K562 (cell line): ENCODE data around the gene EPHB4. TPM values are rescaled to one million over a fixed set of nuclear protein-coding genes. Genes with fewer than 3 reads are reported as not detected.

ENCODE experiments used
- ATAC-seq: fragments of 200-7000 bp; cut with Tn5 transposase; 3 replicates; pipeline ENCODE4 v1.9.1; 2020; ENCODE audit warnings: moderate library complexity
- BruUV-seq: library from RNA; stranded (reverse); fragments of 400-500 nt; replicated peaks from 2 replicates; lab custom pipeline; 2021; lab: Mats Ljungman, UMichigan
- CTCF ChIA-PET: fragments of 300-600 bp; formaldehyde crosslinking; extraction: SDS; loops from one replicate; lab custom pipeline; 2021; ENCODE audit warnings: low intra/inter-chr PET ratio; lab: Yijun Ruan, JAX
- POLR2A ChIA-PET: fragments of 300-600, 350-650 bp; sonication (Branson Sonifier 250); formaldehyde crosslinking; extraction: SDS; loops from one replicate; lab custom pipeline; 2021; ENCODE audit warnings: antibody characterized with exemption, inconsistent platforms; lab: Yijun Ruan, JAX
- DNase-seq, 4 experiments: peaks; one replicate each; pipeline versions ENCODE4 v3.0.0 to v3.0.0-alpha.2; 2011 to 2018; ENCODE audit warnings: low spot score in 3 of 4, mixed read lengths in 3 of 4; ENCODE audit errors: extremely low read depth in 1 of 4
- FAIRE-seq: peaks from 2 replicates; lab custom pipeline; 2011; peaks lifted over from hg19 to GRCh38; lab: Jason Lieb, UNC
- H2AFZ ChIP-seq: 2 replicates; pipeline ENCODE4 v1.6.0; 2011; ENCODE audit warnings: low read depth, low read length, control low read depth, inconsistent platforms
- H3K27ac ChIP-seq: fragments of 200-600 bp; 3 replicates; pipeline ENCODE4 v1.8.0; 2011; ENCODE audit warnings: low read depth, mild to moderate bottlenecking, control low read depth, inconsistent platforms, low read length, moderate library complexity, mixed read lengths; ENCODE audit errors: extremely low read depth
- H3K27me3 ChIP-seq, 2 experiments: fragments of 300-600 bp in 1 of 2; 2 replicates in 1 of 2; 3 replicates in 1 of 2; pipeline versions ENCODE4 v1.6.0 to v1.8.0; 2011; ENCODE audit warnings: inconsistent platforms in 2 of 2, low read length in 2 of 2, mild to moderate bottlenecking in 1 of 2, mixed read lengths in 1 of 2, moderate library complexity in 1 of 2; ENCODE audit not compliant: control insufficient read depth in 2 of 2, insufficient read depth in 2 of 2
- H3K36me3 ChIP-seq: fragments of 300-600 bp; 3 replicates; pipeline ENCODE4 v1.8.0; 2011; ENCODE audit warnings: mild to moderate bottlenecking, low read length, inconsistent platforms; ENCODE audit not compliant: control insufficient read depth, insufficient read depth
- H3K4me1 ChIP-seq, 2 experiments: fragments of 200-600 bp in 1 of 2; replicated peaks in 1 of 2; 2 replicates in 1 of 2; 3 replicates in 1 of 2; pipeline versions ENCODE4 v1.5.1 to v1.8.0; 2011; ENCODE audit warnings: inconsistent platforms in 2 of 2, low read length in 2 of 2, mild to moderate bottlenecking in 1 of 2, mixed read lengths in 1 of 2, moderate library complexity in 1 of 2; ENCODE audit not compliant: control insufficient read depth in 2 of 2, insufficient read depth in 2 of 2
- H3K4me2 ChIP-seq: 2 replicates; pipeline ENCODE4 v1.6.1; 2011; ENCODE audit warnings: low read length, control low read depth, inconsistent platforms, mixed read lengths; ENCODE audit not compliant: insufficient read depth
- H3K4me3 ChIP-seq: fragments of 200-600 bp; sonication (generic), shearing (Covaris generic); 2 replicates; pipeline ENCODE4 v1.5.1; 2016; ENCODE audit warnings: control low read depth, inconsistent platforms
- H3K79me2 ChIP-seq: fragments of 200-600 bp; 3 replicates; pipeline ENCODE4 v1.8.0; 2011; ENCODE audit warnings: low read length, inconsistent platforms; ENCODE audit not compliant: control insufficient read depth, insufficient read depth
- H3K9ac ChIP-seq, 2 experiments: 2 replicates each; pipeline versions ENCODE4 v1.6.0 to v1.6.1; 2011; ENCODE audit warnings: low read depth in 2 of 2, low read length in 2 of 2, control low read depth in 1 of 2, inconsistent platforms in 1 of 2, mild to moderate bottlenecking in 1 of 2, mixed read lengths in 1 of 2; ENCODE audit not compliant: insufficient read depth in 1 of 2
- H3K9me1 ChIP-seq: one replicate; pipeline ENCODE4 v1.6.0; 2011; ENCODE audit warnings: inconsistent platforms, mild to moderate bottlenecking, low read length, moderate library complexity; ENCODE audit not compliant: control insufficient read depth, insufficient read depth
- H3K9me3 ChIP-seq: replicated peaks from 2 replicates; pipeline ENCODE4 v1.5.1; 2011; ENCODE audit warnings: low read depth, low read length, inconsistent platforms; ENCODE audit not compliant: control insufficient read depth, insufficient read depth
- H4K20me1 ChIP-seq: replicated peaks from 2 replicates; pipeline ENCODE4 v1.6.1; 2011; ENCODE audit warnings: low read length, inconsistent platforms, mixed read lengths; ENCODE audit not compliant: control insufficient read depth, insufficient read depth
- CBFB ChIP-seq: sonication (generic); formaldehyde crosslinking; IDR thresholded peaks from 2 replicates; pipeline ENCODE4 v1.4.0; 2020; ENCODE audit warnings: mild to moderate bottlenecking, missing genetic modification reagents
- CTBP1 ChIP-seq: fragments of 450-650 bp; IDR thresholded peaks from 2 replicates; pipeline ENCODE4 v1.6.1; 2016; ENCODE audit warnings: borderline replicate concordance
- FOXJ2 ChIP-seq: fragments of 200-800 bp; sonication (Bioruptor generic); IDR thresholded peaks from 2 replicates; pipeline ENCODE4 v1.6.1; 2016; ENCODE audit warnings: missing genetic modification characterization, missing compliant biosample characterization
- HDAC1 ChIP-seq, 2 experiments: fragments of 450-650 bp; IDR thresholded peaks; 2 replicates each; pipeline ENCODE4 v1.6.1; 2016 to 2017; ENCODE audit warnings: inconsistent platforms in 1 of 2, mild to moderate bottlenecking in 1 of 2, moderate library complexity in 1 of 2
- LARP7 ChIP-seq: fragments of 450-650 bp; IDR thresholded peaks from 2 replicates; pipeline ENCODE4 v1.6.1; 2016
- RBM25 ChIP-seq: fragments of 200-400 bp; formaldehyde crosslinking; IDR thresholded peaks from 2 replicates; pipeline ENCODE4 v1.6.1; 2018; ENCODE audit warnings: low read length, low read depth, moderate library complexity; ENCODE audit not compliant: severe bottlenecking
- ZNF121 ChIP-seq: sonication (generic); formaldehyde crosslinking; conservative IDR thresholded peaks from 2 replicates; pipeline ENCODE4 v1.8.0; 2022; ENCODE audit warnings: missing genetic modification reagents
- ZNF224 ChIP-seq: sonication (generic); formaldehyde crosslinking; IDR thresholded peaks from 2 replicates; pipeline ENCODE4 v1.8.0; 2022; ENCODE audit warnings: mild to moderate bottlenecking, missing genetic modification reagents
- ZNF3 ChIP-seq: fragments of 250-450 bp; sonication (Bioruptor Pico); IDR thresholded peaks from 2 replicates; pipeline ENCODE4 v1.5.0; 2021; ENCODE audit warnings: mild to moderate bottlenecking, moderate library complexity
- ZNF699 ChIP-seq: fragments of 250-450 bp; sonication (Bioruptor Pico); IDR thresholded peaks from 2 replicates; pipeline ENCODE4 v1.8.0; 2021; ENCODE audit warnings: mild to moderate bottlenecking, moderate library complexity; ENCODE audit not compliant: insufficient replicate concordance
- WGBS: fragments of 100-300 bp; shearing (Covaris generic); methylation state at CpG from one replicate; pipeline ENCODE4 v1.1.6; 2016; ENCODE audit warnings: low coverage, mixed read lengths; ENCODE audit not compliant: insufficient coverage; ENCODE audit errors: missing lambda C conversion rate; 5-methylcytosine and 5-hydroxymethylcytosine counted together
- in situ Hi-C: fragments of 300-500 bp; cut with MboI; formaldehyde crosslinking; loops from 4 replicates; pipeline ENCODE4 v1.15.0; 2018; ENCODE audit warnings: inconsistent platforms, mixed read lengths
- intact Hi-C: fragments of 100-400 bp; cut with micrococcal nuclease; formaldehyde crosslinking; loops from 2 replicates; pipeline ENCODE4 v1.14.2; 2022
- polyA plus RNA-seq, 8 experiments: library from polyadenylated mRNA; depleted of rRNA in 4 of 8; stranded (reverse) in 5 of 8; unstranded in 3 of 8; fragments of >200 nt; fragmentation: Nextera tagmentation in 2 of 8; fragmentation: Illumina TruSeq in 1 of 8; extraction: Ambion mirVana in 2 of 8; extraction: Trizol in 1 of 8; gene quantifications; 2 replicates each; pipeline versions ENCODE4 v1.2.1 to v1.2.3, GENCODE V29; 2011 to 2014; ENCODE audit warnings: inconsistent platforms in 1 of 8, missing spikeins in 1 of 8
- total RNA-seq, 7 experiments: library from RNA; depleted of rRNA in 6 of 7; stranded (reverse); fragments of >200 nt in 6 of 7; fragmentation: Illumina TruSeq in 2 of 7; extraction: Trizol in 2 of 7; gene quantifications; 2 replicates each; pipeline versions ENCODE4 v1.2.1 to v1.2.3, GENCODE V29; 2011 to 2021; ENCODE audit warnings: low replicate concordance in 1 of 7
- TF ChIP-seq, protein P1 (sequence below), 2 experiments: fragments of 450-650 bp; IDR thresholded peaks; 2 replicates each; pipeline ENCODE4 v1.6.1; 2016
- TF ChIP-seq, protein P2 (sequence below): fragments of 250-450 bp; sonication (Bioruptor Pico); IDR thresholded peaks from 2 replicates; pipeline ENCODE4 v1.8.0; 2021; ENCODE audit warnings: mild to moderate bottlenecking, moderate library complexity

Gene EPHB4
- total and polyA plus RNA-seq, 9 of the 15 experiments (the other 6 are each of a cell fraction or from before 2014, with no cell fraction given) = 1.2 to 82.1 (median 37.9) TPM

DNA sequence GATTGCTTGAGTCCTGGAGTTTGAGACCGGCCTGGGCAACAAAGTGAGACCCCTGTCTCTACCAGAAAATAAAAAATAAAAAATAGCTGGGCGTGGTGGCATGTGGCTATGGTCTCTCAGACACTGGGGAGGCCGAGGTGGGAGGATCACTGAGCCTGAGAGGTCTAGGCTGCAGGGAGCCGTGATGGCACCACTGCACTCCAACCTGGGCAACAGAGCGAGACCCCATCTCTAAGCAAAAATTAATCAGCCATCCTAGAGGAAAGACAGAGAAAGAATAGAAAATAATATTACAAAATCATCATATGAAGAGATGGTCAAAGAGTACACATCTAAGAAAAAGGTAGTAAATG is 4.9 kb upstream of the EPHB4 start (continued):
- TF ChIP-seq HDAC1 (IDR thresholded peaks at IDR 0.05) (no peak), LARP7 (no peak), ZNF121 (no peak)
- TF ChIP-seq, all 486 proteins: peak for 0

DNA sequence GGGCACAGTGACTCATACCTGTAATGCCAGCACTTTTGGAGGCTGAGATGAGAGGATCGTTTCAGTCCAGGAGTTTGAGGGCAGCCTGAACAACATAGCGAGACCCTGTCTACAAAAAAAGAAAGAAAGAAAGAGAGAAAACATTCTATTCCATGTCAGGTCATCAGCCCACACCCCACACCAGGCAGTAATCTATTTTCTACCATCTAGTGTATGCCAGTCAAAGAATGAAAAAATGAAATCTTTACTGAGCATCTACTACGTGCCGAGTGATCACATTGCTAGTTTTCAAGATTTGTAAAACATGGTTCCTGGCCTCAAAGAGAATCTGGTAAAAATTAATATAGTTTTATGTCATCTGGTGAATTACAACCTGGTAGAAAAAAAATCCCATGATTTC is 3.1 kb upstream of the EPHB4 start:
- Histone ChIP-seq H2AFZ (no peak overlapping the region), H3K27ac (no peak overlapping the region), H3K4me1 (peaks cover 12 to 47% of the 10 kb centered on the region in 2 experiments; a peak in 4 of 5 replicates), H4K20me1 (peaks cover 4% of the 10 kb centered on the region; the same call in 1 of the 2 replicates), H3K27me3 (no peaks in the 10 kb centered on the region), H3K9me1 (no peaks in the 10 kb centered on the region), H3K36me3 (no peaks in the 10 kb centered on the region; the same call in 2 of the 3 replicates), H3K79me2 (peaks cover 34% of the 10 kb centered on the region), H3K4me2 (no peak overlapping the region), H3K9me3 (no peaks in the 10 kb centered on the region), H3K4me3 (no peak overlapping the region), H3K9ac (no peak overlapping the region)
- ATAC-seq (no peak), DNase-seq (no peak), FAIRE-seq (no peak)
- intact Hi-C loops (no loop called here), in situ Hi-C loops (no loop called here)
- no TSS peak for BruUV-seq
- POLR2A ChIA-PET = no interaction called here
- CTCF ChIA-PET = no interaction called here
- TF ChIP-seq RBM25 (peak; percentile 80), ZNF3 (no peak), ZNF699 (no peak), ZNF224 (CRISPR knock-in tag) (no peak), CBFB (no peak), CTBP1 (no peak), FOXJ2 (tag) (no peak)
- TF ChIP-seq, protein P1, sequence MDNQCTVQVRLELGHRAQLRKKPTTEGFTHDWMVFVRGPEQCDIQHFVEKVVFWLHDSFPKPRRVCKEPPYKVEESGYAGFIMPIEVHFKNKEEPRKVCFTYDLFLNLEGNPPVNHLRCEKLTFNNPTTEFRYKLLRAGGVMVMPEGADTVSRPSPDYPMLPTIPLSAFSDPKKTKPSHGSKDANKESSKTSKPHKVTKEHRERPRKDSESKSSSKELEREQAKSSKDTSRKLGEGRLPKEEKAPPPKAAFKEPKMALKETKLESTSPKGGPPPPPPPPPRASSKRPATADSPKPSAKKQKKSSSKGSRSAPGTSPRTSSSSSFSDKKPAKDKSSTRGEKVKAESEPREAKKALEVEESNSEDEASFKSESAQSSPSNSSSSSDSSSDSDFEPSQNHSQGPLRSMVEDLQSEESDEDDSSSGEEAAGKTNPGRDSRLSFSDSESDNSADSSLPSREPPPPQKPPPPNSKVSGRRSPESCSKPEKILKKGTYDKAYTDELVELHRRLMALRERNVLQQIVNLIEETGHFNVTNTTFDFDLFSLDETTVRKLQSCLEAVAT (IDR thresholded peaks at IDR 0.05) = no peak
- TF ChIP-seq, protein P2, sequence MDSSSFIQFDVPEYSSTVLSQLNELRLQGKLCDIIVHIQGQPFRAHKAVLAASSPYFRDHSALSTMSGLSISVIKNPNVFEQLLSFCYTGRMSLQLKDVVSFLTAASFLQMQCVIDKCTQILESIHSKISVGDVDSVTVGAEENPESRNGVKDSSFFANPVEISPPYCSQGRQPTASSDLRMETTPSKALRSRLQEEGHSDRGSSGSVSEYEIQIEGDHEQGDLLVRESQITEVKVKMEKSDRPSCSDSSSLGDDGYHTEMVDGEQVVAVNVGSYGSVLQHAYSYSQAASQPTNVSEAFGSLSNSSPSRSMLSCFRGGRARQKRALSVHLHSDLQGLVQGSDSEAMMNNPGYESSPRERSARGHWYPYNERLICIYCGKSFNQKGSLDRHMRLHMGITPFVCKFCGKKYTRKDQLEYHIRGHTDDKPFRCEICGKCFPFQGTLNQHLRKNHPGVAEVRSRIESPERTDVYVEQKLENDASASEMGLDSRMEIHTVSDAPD (CRISPR knock-in tag) = no peak
- 69% methylated on average over 4 of the region's 4 CpGs for WGBS
